Osteoblast (primary cell): Measurements from ENCODE around the gene ITGAE. TPM values are rescaled to one million over a fixed set of nuclear protein-coding genes. Genes with fewer than 3 reads are reported as not detected.

Experiments
- DNase-seq: peaks from one replicate; pipeline ENCODE4 v3.0.0; 2011; ENCODE audit warnings: low spot score, mixed read lengths; ENCODE audit not compliant: insufficient read length; ENCODE audit errors: missing footprints
- H2AFZ ChIP-seq: 2 replicates; pipeline ENCODE4 v1.6.0; 2011; ENCODE audit warnings: mild to moderate bottlenecking, low read length
- H3K27ac ChIP-seq: 2 replicates; pipeline ENCODE4 v1.5.1; 2011; ENCODE audit warnings: mild to moderate bottlenecking, low read depth, low read length, moderate library complexity
- H3K27me3 ChIP-seq: 2 replicates; pipeline ENCODE4 v1.6.0; 2012; ENCODE audit warnings: mild to moderate bottlenecking, control low read depth, inconsistent platforms, low read length, moderate library complexity; ENCODE audit not compliant: insufficient read depth
- H3K36me3 ChIP-seq: 2 replicates; pipeline ENCODE4 v1.5.1; 2011; ENCODE audit warnings: mild to moderate bottlenecking, low read length, control low read depth, moderate library complexity; ENCODE audit not compliant: insufficient read depth
- H3K4me1 ChIP-seq: 2 replicates; pipeline ENCODE4 v1.5.1; 2011; ENCODE audit warnings: mild to moderate bottlenecking, low read length, control low read depth, moderate library complexity; ENCODE audit not compliant: insufficient read depth
- H3K4me2 ChIP-seq: 2 replicates; pipeline ENCODE4 v1.6.0; 2011; ENCODE audit warnings: mild to moderate bottlenecking, low read length; ENCODE audit not compliant: insufficient read depth
- H3K4me3 ChIP-seq: fragments of 200-600 bp; sonication (generic); 3 replicates; pipeline ENCODE4 v1.5.1; 2012; ENCODE audit warnings: mild to moderate bottlenecking, low read length, inconsistent platforms; ENCODE audit not compliant: insufficient read depth
- H3K79me2 ChIP-seq: 2 replicates; pipeline ENCODE4 v1.6.0; 2012; ENCODE audit warnings: mild to moderate bottlenecking, low read length, control low read depth, inconsistent platforms; ENCODE audit not compliant: insufficient read depth
- H3K9me3 ChIP-seq: 2 replicates; pipeline ENCODE4 v1.5.1; 2011; ENCODE audit warnings: low read depth, low read length, control low read depth
- H4K20me1 ChIP-seq: 2 replicates; pipeline ENCODE4 v1.6.0; 2012; ENCODE audit warnings: mild to moderate bottlenecking, low read length, control low read depth; ENCODE audit not compliant: insufficient read depth
- total RNA-seq: library from RNA; depleted of rRNA; stranded (reverse); fragments of >200 nt; gene quantifications from 2 replicates; pipeline ENCODE4 v1.2.3, GENCODE V29; 2012
- TF ChIP-seq, protein P1 (sequence below): IDR thresholded peaks from 2 replicates; pipeline ENCODE4 v1.5.1; 2011; ENCODE audit warnings: mild to moderate bottlenecking, low read depth, low read length, moderate library complexity; ENCODE audit errors: extremely low read depth

Gene ITGAE
- total RNA-seq, 1 donor: 10.5 TPM

DNA sequence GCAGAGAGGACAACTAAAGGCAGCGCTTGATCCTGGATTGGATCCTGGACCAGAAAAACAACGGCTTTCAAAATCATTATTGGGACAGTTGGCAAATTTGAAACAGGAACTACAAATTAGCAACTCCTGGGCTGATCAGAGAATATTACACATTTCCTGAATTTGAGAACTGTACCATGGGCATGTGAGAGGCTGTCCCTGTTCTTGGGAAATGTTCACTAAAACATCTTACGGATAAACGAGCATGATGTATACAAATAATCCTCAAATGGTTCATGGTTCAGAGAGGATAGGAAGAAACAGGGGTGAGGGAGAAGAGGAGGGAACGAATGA lies 2.3 kb upstream of the ITGAE start:
- H3K27ac ChIP-seq: peak overlapping the region; percentile 99
- no peaks in the 10 kb centered on the region for H3K79me2 ChIP-seq
- H3K27me3 ChIP-seq: no peaks in the 10 kb centered on the region
- DNase-seq: peak; percentile 61
- TF ChIP-seq, protein P1, sequence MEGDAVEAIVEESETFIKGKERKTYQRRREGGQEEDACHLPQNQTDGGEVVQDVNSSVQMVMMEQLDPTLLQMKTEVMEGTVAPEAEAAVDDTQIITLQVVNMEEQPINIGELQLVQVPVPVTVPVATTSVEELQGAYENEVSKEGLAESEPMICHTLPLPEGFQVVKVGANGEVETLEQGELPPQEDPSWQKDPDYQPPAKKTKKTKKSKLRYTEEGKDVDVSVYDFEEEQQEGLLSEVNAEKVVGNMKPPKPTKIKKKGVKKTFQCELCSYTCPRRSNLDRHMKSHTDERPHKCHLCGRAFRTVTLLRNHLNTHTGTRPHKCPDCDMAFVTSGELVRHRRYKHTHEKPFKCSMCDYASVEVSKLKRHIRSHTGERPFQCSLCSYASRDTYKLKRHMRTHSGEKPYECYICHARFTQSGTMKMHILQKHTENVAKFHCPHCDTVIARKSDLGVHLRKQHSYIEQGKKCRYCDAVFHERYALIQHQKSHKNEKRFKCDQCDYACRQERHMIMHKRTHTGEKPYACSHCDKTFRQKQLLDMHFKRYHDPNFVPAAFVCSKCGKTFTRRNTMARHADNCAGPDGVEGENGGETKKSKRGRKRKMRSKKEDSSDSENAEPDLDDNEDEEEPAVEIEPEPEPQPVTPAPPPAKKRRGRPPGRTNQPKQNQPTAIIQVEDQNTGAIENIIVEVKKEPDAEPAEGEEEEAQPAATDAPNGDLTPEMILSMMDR: no peak
- H3K4me2 ChIP-seq: peak overlapping the region; percentile 55
- H3K4me1 ChIP-seq: peaks cover 61% of the 10 kb centered on the region
- no peaks in the 10 kb centered on the region for H3K9me3 ChIP-seq
- no peaks in the 10 kb centered on the region for H4K20me1 ChIP-seq
- no peak overlapping the region for H2AFZ ChIP-seq
- peak overlapping the region; percentile 9 for H3K4me3 ChIP-seq
- H3K36me3 ChIP-seq: peaks cover 13% of the 10 kb centered on the region

DNA sequence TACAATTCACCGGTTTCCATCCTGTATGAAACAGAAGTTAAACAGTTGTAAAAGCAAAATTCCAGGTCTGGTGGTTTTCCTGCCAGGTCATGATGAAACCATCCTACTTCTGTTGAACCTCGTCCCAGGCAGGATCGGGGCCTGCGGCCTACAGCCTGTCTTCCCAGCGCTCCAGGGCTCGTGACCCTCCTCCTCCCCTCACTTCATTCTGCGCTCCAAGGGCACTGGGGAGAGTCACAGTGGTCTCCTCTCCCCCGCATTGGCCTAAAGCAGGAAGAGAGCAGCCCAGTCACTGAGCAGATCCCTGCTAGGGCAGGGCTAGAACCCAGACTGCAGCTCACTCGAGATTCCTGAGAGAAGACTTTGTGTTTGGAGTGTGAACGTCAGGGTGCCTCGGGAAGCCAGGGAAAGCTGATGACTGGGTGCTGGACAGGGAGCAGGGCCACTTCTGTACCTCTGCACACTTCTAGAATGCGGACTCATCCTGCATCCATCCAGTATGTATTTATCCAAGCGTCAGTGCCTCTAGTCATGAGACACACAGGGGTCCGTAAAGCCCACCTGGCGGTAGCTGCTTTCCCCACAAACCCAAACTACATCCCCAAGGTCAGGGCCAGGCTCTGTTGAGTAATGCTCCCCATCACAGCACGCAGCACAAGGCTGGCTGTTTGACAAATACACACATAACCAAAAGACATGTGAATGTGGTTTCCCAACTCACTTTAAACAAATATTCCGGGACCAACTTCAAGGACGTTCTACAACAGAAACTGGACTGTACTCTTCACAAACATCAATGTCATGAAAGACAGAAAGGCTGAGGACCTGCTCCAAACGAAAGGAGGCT lies 1.7 kb upstream of the ITGAE start:
- H3K4me3 ChIP-seq: peak overlapping the region; percentile 25
- peak overlapping the region; percentile 66 for H2AFZ ChIP-seq

DNA sequence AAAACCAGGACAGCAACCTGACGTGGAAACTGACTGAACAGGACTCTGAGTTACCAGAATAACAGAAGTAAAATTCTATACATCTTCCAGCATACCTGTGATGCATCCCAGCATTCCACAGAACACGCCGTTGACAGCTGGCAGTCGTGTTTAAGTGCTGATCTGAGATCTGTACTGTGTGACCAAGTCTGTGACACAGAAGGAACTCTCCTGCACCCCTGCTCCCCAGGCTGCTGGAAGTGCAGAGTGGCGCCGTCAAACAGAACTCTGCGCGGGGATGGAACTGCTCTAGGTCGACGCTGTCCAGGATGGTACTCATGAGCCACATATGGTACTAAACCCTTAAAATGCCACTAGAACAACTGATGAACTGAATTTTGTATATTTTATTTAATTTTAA lies 804 bp upstream of the ITGAE start:
- no peaks in the 10 kb centered on the region for H4K20me1 ChIP-seq
- H2AFZ ChIP-seq: no peak overlapping the region
- no peaks in the 10 kb centered on the region for H3K79me2 ChIP-seq
- DNase-seq: peak; percentile 46
- no peaks in the 10 kb centered on the region for H3K27me3 ChIP-seq
- H3K4me3 ChIP-seq: no peak overlapping the region
- H3K27ac ChIP-seq: peak overlapping the region; percentile 99
- H3K36me3 ChIP-seq: peaks cover 5% of the 10 kb centered on the region
- peak overlapping the region; percentile 55 for H3K4me2 ChIP-seq
- peaks cover 58% of the 10 kb centered on the region for H3K4me1 ChIP-seq
- H3K9me3 ChIP-seq: no peaks in the 10 kb centered on the region
- TF ChIP-seq, protein P1: no peak

More for the DNA sequence above, 1.7 kb upstream of the ITGAE start:
- no peaks in the 10 kb centered on the region for H4K20me1 ChIP-seq
- H3K9me3 ChIP-seq: no peaks in the 10 kb centered on the region
- H3K4me2 ChIP-seq: peak overlapping the region; percentile 55
- H3K27ac ChIP-seq: peak overlapping the region; percentile 99
- H3K4me1 ChIP-seq: peaks cover 58% of the 10 kb centered on the region
- H3K36me3 ChIP-seq: peaks cover 13% of the 10 kb centered on the region
- TF ChIP-seq, protein P1: peak; percentile 5
- no peaks in the 10 kb centered on the region for H3K79me2 ChIP-seq
- no peaks in the 10 kb centered on the region for H3K27me3 ChIP-seq
- peak; percentile 93 for DNase-seq

DNA sequence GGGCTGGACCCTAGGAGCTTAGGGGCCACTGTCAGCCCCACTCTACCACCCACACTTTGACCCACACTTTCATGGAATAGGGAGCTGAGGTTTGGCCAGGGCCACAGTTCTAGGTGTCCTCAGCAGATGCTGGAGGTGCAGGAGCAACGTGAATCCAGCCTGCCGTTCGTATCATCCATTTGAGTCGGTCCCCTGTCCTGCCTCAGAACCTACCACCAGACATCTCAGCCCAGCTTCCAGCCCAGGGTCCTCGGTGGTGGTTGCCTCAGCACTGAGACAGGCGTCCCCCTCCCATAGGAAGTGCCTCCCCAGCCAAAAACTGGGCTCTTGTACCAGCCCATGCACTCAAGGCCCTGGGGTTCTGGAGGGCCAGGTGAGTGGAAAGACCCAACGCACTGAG lies 359 bp upstream of the ITGAE start:
- Histone ChIP-seq H3K36me3 (peaks cover 3% of the 10 kb centered on the region), H3K27me3 (no peaks in the 10 kb centered on the region), H3K4me2 (peak overlapping the region; percentile 55), H4K20me1 (no peaks in the 10 kb centered on the region), H3K4me1 (peaks cover 58% of the 10 kb centered on the region), H2AFZ (no peak overlapping the region), H3K27ac (peak overlapping the region; percentile 99), H3K79me2 (no peaks in the 10 kb centered on the region), H3K4me3 (no peak overlapping the region), H3K9me3 (no peaks in the 10 kb centered on the region)
- TF ChIP-seq, protein P1: no peak
- peak; percentile 59 for DNase-seq
